HG02970 (cell line): Measurements from ENCODE around the gene SLC39A3.
A peak's percentile ranks its signal among the peaks of the same experiment; 100 is the strongest.

Source experiments
- ATAC-seq: cut with Tn5 transposase; IDR thresholded peaks from one replicate; pipeline ENCODE4 v1.9.1; 2021; ENCODE audit warnings: mild to moderate bottlenecking, moderate library complexity, moderate number of reproducible peaks; ENCODE audit not compliant: unreplicated experiment, low FRiP score

Gene SLC39A3

GRCh38 chr19:2739602-2740313 is at the start of gene SLC39A3:
Gene SLC39A3 (minus strand): TSS chr19:2740017. CDS start chr19:2737257, 2,760 bp downstream.
- peak; percentile 91 for ATAC-seq

- no peak for ATAC-seq
Measured at GRCh38 chr19:2788237-2788636, 48.4 kb upstream of the SLC39A3 start.

- no peak for ATAC-seq
Measured at GRCh38 chr19:2787115-2787514, 47.3 kb upstream of the SLC39A3 start.

GRCh38 chr19:2785244-2785997 is 45.6 kb upstream of the SLC39A3 start, which contains the start of gene THOP1:
Gene THOP1 (plus strand): TSS chr19:2785503. CDS start chr19:2785663, 160 bp downstream.
- ATAC-seq: peak; percentile 67

GRCh38 chr19:2783781-2784145 is 43.9 kb upstream of the SLC39A3 start:
- no peak for ATAC-seq

- peak; percentile 65 for ATAC-seq
Measured at GRCh38 chr19:2782936-2783780, 43.3 kb upstream of the SLC39A3 start, which contains the start of gene SGTA. Gene SGTA (minus strand): TSS chr19:2783273. CDS start chr19:2769068, 14,205 bp downstream.

GRCh38 chr19:2782329-2782935 is 42.6 kb upstream of the SLC39A3 start:
- ATAC-seq: no peak

- no peak for ATAC-seq
Measured at GRCh38 chr19:2780284-2780683, 40.5 kb upstream of the SLC39A3 start.

GRCh38 chr19:2779121-2779740 is 39.4 kb upstream of the SLC39A3 start:
- ATAC-seq: no peak

- no peak for ATAC-seq
Measured at GRCh38 chr19:2777952-2778683, 38.3 kb upstream of the SLC39A3 start.

- ATAC-seq: no peak
Measured at GRCh38 chr19:2775556-2776430, 36.0 kb upstream of the SLC39A3 start.

- no peak for ATAC-seq
Measured at GRCh38 chr19:2774953-2775555, 35.2 kb upstream of the SLC39A3 start.

- no peak for ATAC-seq
Measured at GRCh38 chr19:2774083-2774679, 34.4 kb upstream of the SLC39A3 start.

- no peak for ATAC-seq
Measured at GRCh38 chr19:2771786-2772674, 32.2 kb upstream of the SLC39A3 start.

GRCh38 chr19:2770055-2771013 is 30.5 kb upstream of the SLC39A3 start:
- ATAC-seq: no peak
